Activated CD4-positive, alpha-beta T cell treated with anti-CD3 and anti-CD28 coated beads, Interleukin-2, amount 50 U/mL, for 1 hour (primary cell): ENCODE results near the gene HDGFL2.

ENCODE experiments used
- DNase-seq: peaks from one replicate; pipeline ENCODE4 v3.0.0-alpha.2; 2020

The HDGFL2 gene

GRCh38 chr19:4471403-4472173 is 509 bp upstream of the HDGFL2 start:
- DNase-seq: peak; percentile 95

- DNase-seq: no peak
Observed at GRCh38 chr19:4473011-4473762, 1.1 kb downstream of the HDGFL2 start.

DNA sequence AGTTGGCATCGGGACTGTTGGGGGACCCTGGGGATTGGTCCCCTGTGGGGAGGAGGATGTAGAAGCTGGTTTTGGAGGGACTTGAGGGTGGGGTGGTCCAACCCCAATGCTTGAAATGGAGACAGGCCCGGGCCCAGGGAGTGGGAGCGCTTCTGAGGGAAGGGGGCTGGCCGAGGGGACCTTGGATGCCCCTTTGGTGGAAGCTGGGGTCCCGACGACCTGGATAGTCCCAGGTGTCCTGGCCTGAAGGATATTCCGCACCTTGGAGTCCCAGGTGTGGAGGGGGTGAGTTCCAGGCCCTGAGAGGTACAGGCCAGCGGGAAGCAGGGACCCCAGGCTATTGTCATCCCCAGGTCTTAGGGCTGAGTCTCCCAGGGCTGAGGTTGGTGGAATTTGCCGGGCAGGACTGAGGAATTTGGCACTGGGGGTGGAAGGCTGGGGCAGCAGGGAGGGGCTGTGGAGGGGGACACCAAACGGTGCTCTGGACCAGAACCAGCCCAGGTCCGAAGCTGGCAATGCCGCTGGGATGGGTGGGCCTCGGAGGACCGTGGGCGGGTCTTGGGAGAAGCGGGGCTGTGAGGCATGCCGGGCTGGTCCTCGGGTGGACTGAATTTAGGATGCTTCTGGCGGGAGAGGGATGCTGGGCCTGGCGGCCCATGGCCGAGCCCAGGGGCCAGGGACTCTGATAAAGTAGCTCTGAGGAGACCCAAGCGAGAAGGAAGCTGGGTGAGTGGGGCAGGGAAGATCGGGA is 1.8 kb downstream of the HDGFL2 start:
- DNase-seq: no peak

DNA sequence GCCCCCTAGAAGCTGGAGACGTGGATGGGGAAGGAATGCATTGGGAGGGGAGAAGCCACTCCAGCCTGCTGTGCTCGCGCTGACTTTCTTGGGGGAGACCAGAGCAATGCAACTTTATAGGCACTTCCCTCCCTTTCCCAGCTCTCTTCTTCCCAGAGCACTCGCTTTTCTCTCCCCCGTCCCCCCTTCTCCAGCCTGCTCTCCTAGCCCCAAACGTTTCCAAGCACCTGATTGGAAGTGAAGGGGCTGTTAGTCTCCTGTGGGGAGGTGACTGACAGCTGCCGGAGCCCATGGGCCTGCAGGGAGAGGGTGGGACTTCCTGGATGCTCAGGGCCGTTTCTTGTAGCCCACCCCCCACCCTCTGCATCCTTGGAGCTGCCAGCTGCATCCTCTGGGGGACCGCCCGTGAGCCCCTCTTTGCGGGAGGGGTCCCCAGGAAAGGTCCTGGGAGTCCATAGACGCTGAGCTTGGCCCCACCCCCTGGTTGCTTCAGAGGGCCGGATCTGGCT is 2.5 kb downstream of the HDGFL2 start:
- no peak for DNase-seq

GRCh38 chr19:4477034-4477801 is 5.1 kb downstream of the HDGFL2 start:
- DNase-seq: no peak

DNA sequence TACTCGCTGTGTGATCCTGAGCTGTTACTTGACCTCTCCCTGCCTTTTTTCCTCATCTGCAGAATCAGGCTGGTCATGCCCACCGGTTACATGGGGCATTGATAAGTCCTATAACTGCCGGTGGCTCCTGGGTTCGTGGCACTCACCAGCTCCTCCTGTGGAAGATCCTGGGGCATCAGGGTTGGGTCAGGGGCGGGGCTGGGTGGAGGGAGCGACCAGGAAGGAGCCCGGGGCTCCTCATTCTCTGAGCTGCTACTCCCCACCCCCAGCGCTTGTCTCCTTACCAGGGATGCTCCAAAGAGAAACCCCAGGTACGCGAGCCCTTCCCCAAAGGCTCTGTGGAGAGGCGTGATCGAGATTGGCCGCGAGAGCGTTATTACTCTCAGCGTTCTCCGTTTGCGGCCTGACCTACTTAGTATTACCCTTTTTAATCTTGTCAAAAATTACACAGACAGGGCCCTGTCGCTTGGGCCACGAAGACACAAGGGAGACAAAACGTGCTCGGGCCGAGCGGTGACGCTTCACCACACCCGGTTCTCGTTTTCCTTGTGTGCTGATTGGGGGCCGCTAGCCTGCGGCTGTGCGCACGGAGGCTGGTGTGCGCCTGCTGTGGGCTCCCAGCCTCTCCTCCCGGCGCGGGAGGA is 10.7 kb downstream of the HDGFL2 start:
- no peak for DNase-seq

DNA sequence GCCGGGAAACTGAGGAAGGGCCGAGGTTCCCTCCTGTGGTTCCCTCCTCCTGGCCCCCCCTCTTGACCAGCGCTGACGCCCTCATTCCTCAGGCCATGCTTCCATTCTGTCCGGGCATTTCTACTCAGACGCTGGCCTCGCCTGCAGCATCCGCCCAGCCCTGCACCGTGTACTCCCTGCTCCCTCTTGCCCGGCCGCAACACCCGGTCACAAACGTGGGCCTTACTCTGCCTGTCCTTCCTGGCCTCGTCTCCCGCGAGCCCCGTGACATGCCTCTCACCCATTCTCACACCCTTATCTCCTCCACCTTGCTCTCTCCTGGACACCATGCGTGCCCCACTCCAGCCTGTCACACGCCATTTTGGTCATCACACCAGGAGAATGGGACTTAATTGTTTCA is 11.3 kb downstream of the HDGFL2 start:
- no peak for DNase-seq

DNA sequence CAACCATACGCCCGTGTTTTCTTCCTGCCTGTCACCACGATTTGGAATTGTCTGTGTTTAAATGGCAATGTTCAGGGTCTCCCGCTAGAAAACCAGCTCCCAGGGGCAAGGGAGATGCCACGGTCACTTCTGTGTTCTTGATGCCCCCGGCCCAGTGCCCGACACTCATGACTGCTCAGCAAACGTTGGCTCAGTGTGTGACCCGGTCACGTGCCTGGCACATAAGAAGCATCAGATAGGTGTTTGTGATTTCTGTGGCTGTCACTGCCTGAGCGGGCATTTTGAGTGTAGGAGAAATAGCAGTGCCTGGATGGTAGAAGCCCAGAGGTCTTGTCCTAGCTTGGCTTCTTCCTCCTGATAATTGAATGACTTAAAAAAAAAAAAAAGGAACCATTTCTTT is 15.5 kb downstream of the HDGFL2 start:
- DNase-seq: no peak

DNA sequence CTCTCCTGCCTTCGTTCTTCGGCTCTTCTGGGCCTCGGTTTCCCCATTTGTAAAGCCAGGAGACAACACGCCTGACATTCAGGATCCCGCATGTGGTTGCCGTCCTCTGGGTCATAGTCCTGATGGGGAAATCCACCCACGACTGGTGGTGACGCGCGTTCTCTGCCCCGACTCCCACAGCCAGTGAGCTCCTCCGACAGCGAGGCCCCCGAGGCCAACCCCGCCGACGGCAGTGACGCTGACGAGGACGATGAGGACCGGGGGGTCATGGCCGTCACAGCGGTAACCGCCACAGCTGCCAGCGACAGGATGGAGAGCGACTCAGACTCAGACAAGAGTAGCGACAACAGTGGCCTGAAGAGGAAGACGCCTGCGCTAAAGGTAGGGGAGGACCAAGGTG is 16.4 kb downstream of the HDGFL2 start:
- no peak for DNase-seq

- DNase-seq: no peak
Observed at GRCh38 chr19:4491446-4491845, 19.3 kb downstream of the HDGFL2 start.

DNA sequence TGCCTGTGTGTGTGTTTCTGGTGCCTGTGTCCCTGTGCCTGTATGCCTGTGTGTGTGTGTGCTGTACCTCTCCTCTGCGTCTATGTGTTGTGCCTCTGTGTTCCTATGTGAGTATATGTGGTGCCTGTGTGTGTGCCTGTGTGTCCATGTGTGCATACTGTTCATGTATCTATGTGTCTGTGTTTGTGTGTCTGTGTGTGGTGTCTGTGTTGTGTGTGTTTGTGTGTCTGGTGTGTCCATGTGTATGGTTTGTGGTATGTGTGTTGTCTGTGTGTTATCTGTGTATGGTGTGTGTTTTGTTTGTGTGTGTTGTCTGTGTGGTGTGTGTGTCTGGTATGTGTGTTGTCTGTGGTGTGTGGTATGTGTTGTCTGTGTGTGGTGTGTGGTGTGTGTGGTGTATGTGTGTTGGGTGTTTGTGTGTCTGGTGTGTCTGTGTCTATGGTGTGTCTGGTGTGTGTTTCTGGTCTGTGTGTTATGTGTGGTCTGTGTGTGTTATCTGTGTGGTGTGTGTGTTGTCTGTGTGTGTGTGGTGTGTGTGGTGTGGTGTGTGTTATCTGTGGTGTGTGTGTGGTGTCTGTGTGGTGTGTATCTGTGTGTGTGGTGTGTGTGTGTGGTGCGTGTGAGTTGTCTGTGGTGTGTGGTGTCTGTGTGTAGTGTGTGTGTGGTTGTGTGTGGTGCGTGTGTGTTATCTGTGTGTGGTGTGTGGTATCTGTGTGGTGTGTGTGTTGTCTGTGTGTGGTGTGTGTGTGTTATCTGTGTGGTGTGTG is 20.4 kb downstream of the HDGFL2 start:
- no peak for DNase-seq

GRCh38 chr19:4493104-4493928 is 21.2 kb downstream of the HDGFL2 start:
- DNase-seq: no peak

GRCh38 chr19:4493929-4494690 is 22.0 kb downstream of the HDGFL2 start:
- DNase-seq: no peak

GRCh38 chr19:4494691-4495064 is 22.6 kb downstream of the HDGFL2 start:
- DNase-seq: no peak

DNA sequence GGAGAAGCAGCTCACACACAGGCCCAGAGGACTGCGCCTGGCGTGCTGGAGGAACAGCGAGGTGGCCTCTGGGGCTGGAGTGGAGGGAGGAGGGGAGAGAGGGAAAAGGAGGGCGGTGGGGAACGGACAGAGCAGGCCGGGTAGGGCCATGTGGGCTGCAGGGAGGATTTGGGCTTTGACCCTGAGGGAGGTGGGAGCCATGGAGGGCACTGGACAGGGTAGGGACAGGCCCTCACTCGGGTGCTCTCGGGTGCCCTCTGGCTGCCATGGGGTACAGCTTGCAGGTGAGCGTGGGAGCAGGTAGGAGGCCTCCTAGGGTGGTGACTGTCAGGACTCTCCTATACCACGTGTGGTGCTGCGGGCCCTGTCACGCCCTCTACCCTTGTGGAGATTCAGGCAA is 23.4 kb downstream of the HDGFL2 start:
- DNase-seq: no peak

GRCh38 chr19:4496304-4496703 is 24.2 kb downstream of the HDGFL2 start:
- DNase-seq: no peak

- no peak for DNase-seq
Observed at GRCh38 chr19:4497770-4498389, 25.8 kb downstream of the HDGFL2 start.

- no peak for DNase-seq
Observed at GRCh38 chr19:4498694-4499093, 26.6 kb downstream of the HDGFL2 start.

DNA sequence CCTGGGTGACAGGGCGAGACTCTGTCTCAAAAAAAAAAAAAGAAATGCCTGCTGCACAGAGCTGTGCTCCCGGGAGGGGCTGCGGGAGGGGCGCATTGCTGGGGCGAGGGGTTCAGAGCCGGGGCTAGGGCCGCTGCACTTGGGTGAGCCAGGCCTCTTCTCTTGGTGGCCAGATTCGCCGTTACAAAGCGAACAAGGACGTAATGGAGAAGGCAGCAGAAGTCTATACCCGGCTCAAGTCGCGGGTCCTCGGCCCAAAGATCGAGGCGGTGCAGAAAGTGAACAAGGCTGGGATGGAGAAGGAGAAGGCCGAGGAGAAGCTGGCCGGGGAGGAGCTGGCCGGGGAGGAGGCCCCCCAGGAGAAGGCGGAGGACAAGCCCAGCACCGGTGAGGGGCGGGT is 27.2 kb downstream of the HDGFL2 start:
- DNase-seq: no peak
